Activated naive CD4-positive, alpha-beta T cell treated with anti-CD3 and anti-CD28 coated beads, Interleukin-2, amount 10 ng/mL, durations not matched to agents 7 days and 5 days (primary cell): ENCODE data around the gene LCT.

Source experiments
- CTCF ChIA-PET: fragments of 350-600 bp; sonication (Branson Sonifier 250); formaldehyde crosslinking; loops from one replicate; lab custom pipeline; 2021; ENCODE audit warnings: antibody characterized with exemption; lab: Charles Lee
- DNase-seq: peaks from one replicate; pipeline ENCODE4 v3.0.0-alpha.2; 2020
- H3K27ac Mint-ChIP-seq: one replicate; pipeline ENCODE4 v1.8.0; 2021; ENCODE audit warnings: mild to moderate bottlenecking, moderate library complexity, mixed read lengths
- H3K27me3 Mint-ChIP-seq: one replicate; pipeline ENCODE4 v1.8.0; 2021; ENCODE audit warnings: mild to moderate bottlenecking, mixed read lengths
- H3K36me3 Mint-ChIP-seq: one replicate; pipeline ENCODE4 v1.8.0; 2021; ENCODE audit warnings: mixed read lengths
- H3K4me1 Mint-ChIP-seq: one replicate; pipeline ENCODE4 v1.8.0; 2021; ENCODE audit warnings: mixed read lengths
- H3K4me3 Mint-ChIP-seq: one replicate; pipeline ENCODE4 v1.8.0; 2021; ENCODE audit warnings: mild to moderate bottlenecking, moderate library complexity, mixed read lengths
- H3K9me3 Mint-ChIP-seq: one replicate; pipeline ENCODE4 v1.8.0; 2021; ENCODE audit warnings: mixed read lengths

LCT gene

GRCh38 chr2:135740206-135740605, 96.8 kb downstream of the LCT start:
- H3K27me3 Mint-ChIP-seq = no peaks in the 10 kb centered on the region
- H3K9me3 Mint-ChIP-seq = peaks cover 2% of the 10 kb centered on the region
- H3K36me3 Mint-ChIP-seq = peaks cover 20% of the 10 kb centered on the region
- peaks cover 25% of the 10 kb centered on the region for H3K4me1 Mint-ChIP-seq
- no peak for DNase-seq
- CTCF ChIA-PET = no interaction called here
- H3K4me3 Mint-ChIP-seq = no peak overlapping the region
- no peak overlapping the region for H3K27ac Mint-ChIP-seq
